A673 (cell line): ENCODE measurements around the gene SERINC5.

Experiments used
- CTCF ChIP-seq: fragments of 300-800, 200-600 bp; sonication (generic); conservative IDR thresholded peaks from 2 replicates; pipeline ENCODE4 v1.5.1; 2017; ENCODE audit warnings: low read depth, mild to moderate bottlenecking, antibody characterized with exemption, low read length, moderate library complexity, mixed read lengths
- EZH2 ChIP-seq: fragments of 200-600 bp; sonication (generic); IDR thresholded peaks from 2 replicates; pipeline ENCODE4 v1.6.1; 2017; ENCODE audit warnings: borderline replicate concordance, low read depth, mild to moderate bottlenecking, mixed read lengths, antibody characterized with exemption, low read length; ENCODE audit not compliant: poor library complexity, severe bottlenecking

GRCh38 chr5:80143491-80143890 lies 112.4 kb downstream of the SERINC5 start:
- no peak for TF ChIP-seq CTCF
- TF ChIP-seq EZH2: no peak
